AG09319 (cell line): ENCODE measurements around the gene IFITM10.

Experiments used
- DNase-seq: peaks from one replicate; pipeline ENCODE4 v3.0.0-alpha.2; 2010; ENCODE audit warnings: low read depth; ENCODE audit errors: extremely low read depth
- CTCF ChIP-seq: IDR thresholded peaks from 2 replicates; pipeline ENCODE4 v1.5.1; 2011; ENCODE audit warnings: low read depth, mild to moderate bottlenecking, inconsistent platforms, low read length, moderate library complexity

The IFITM10 gene

GRCh38 chr11:1732418-1733008 lies 17.9 kb downstream of the IFITM10 start:
- DNase-seq = no peak
- TF ChIP-seq CTCF = no peak

DNA sequence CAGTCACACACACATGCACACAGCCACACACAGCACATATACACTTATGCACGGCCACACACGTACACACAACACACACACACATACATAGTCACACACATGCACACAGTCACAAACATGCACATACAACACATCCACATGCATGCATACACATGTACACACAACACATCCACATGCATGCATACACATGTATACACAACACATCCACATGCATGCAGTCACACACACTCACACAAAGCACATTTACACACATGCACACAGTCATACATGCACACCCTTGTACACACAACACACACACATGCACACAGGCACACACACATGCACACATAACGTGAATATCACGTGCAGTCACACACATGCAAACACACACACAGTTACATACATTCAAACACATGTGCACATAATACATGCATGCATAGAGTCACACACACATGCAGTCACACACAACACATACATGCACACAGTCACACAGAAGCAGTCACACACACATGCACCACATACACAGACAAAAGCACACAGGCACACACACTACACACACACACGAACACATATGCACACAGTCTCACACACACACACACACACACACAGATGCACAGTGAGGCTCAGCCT lies 18.8 kb downstream of the IFITM10 start:
- no peak for TF ChIP-seq CTCF

GRCh38 chr11:1730059-1730629 lies 20.3 kb downstream of the IFITM10 start:
- no peak for TF ChIP-seq CTCF
- no peak for DNase-seq

More for the DNA sequence above, 18.8 kb downstream of the IFITM10 start:
- DNase-seq = no peak

DNA sequence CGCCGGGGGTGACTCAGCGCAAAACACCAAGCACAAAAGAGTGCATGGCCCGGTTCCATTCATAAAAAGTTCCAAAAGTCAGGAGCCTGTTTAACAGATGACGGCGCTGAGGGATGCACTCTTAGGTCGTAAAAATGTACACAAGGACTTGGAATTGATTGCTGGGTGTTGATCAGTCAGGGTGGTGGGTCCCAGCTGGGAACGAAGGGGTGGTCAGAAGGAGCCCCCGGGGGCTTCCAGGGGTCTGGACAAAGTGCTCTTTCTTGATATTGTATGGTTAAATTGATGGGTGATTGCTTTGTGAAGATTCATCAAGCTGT lies 20.7 kb downstream of the IFITM10 start:
- DNase-seq = no peak
- no peak for TF ChIP-seq CTCF

DNA sequence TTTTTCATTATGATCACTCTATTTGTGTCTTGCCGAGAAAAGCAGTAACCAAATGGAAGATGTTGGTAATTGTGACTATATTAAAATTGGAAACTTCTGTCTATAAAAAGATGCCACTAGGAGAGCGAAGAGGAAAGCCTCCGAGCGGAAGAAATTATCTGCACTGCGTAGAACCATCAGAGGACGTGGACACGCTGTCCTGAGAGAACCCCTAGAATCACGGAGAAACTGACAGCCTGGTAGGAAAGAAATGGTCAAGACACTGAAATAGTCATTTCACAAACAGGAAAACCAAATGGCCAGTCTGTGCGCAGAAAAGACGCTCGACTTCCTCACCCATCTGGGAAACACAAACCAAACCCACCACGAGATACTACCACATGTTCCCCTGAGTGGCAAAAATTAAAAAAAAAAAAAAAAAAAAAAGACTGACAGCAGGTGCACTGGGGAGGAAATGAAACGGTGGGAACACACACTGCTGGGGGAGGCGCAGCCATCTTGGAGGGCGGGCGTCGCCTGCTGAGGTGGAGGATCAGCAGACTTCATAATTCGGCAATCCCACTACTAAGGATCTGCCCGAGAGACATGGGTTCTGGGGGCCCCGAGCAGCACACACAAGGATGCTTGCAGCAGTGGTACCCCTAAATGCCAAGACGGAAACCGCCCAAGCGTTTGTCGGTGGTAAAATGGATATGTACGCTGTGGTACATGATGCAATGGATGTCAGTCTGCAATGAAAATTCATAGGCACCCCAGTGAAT lies 21.3 kb downstream of the IFITM10 start:
- TF ChIP-seq CTCF = no peak
- no peak for DNase-seq

DNA sequence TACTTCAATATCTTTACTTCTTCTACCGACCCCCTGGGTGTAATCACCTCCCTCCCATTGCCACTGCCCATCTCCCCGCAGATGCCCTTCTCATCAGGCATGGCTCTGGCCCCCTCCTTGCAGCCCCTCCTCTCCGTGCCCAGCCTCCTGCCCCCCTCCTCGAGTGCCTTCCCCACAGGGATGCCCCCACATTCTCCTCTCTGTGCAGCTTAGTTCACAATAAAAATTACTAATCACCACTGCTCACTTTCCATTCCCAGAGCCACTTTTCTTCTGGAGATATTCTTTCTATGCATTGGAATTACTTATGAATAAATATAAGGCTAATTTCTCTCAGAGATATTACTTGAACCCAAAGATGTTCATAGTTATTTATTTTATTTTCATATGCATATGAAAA lies 22.1 kb downstream of the IFITM10 start:
- no peak for DNase-seq
- no peak for TF ChIP-seq CTCF

DNA sequence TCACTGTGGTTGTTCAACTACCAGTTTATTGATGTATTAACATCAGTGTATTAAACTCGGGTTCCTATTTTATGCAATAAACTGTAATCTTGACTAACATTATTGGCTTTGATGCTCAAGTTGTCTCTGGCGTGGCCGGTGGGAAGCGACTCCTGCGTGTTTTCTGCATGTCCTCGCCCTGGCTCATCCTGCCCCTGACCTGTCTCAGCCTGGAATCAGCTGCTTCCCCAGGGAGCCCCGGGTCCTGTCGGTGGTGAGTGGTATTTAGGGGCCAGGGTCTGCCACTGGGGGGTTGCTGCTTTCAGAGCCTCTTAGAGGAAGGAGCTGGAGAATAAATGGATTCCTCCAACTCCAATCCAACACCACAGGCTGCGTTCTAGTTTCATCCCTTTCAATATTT lies 22.5 kb downstream of the IFITM10 start:
- DNase-seq = no peak
- no peak for TF ChIP-seq CTCF
